ENCODE results near the gene ABCB11.

- TF ChIP-seq POLR2AphosphoS5 (IDR thresholded peaks at IDR 0.05) (no peak), CTCF (IDR thresholded peaks at IDR 0.05; ENCODE audit: poor library complexity, severe bottlenecking) (no peak), RAD21 (conservative IDR thresholded peaks at IDR 0.05) (no peak), EZH2 (IDR thresholded peaks at IDR 0.05; ENCODE audit: borderline replicate concordance, insufficient read depth, low read length, poor library complexity, severe bottlenecking) (no peak), EP300 (conservative IDR thresholded peaks at IDR 0.05; ENCODE audit: poor library complexity, severe bottlenecking) (no peak), SMC3 (conservative IDR thresholded peaks at IDR 0.05; ENCODE audit: poor library complexity) (no peak), TAF1 (IDR thresholded peaks at IDR 0.05; ENCODE audit: low read depth) (no peak)
Observed at GRCh38 chr2:169006665-169007064, 24.5 kb downstream of the ABCB11 start.

Data from neural cell (in vitro differentiated cells).